HTR-8/SVneo (cell line): Measurements from ENCODE around the gene SSTR5.

Experiments used
- DNase-seq: peaks from one replicate; pipeline ENCODE4 v3.0.0; 2011; ENCODE audit warnings: low spot score, mixed read lengths; ENCODE audit not compliant: insufficient read length
- FAIRE-seq: peaks from 2 replicates; lab custom pipeline; 2011; peaks lifted over from hg19 to GRCh38; lab: Jason Lieb, UNC

The SSTR5 gene

DNA sequence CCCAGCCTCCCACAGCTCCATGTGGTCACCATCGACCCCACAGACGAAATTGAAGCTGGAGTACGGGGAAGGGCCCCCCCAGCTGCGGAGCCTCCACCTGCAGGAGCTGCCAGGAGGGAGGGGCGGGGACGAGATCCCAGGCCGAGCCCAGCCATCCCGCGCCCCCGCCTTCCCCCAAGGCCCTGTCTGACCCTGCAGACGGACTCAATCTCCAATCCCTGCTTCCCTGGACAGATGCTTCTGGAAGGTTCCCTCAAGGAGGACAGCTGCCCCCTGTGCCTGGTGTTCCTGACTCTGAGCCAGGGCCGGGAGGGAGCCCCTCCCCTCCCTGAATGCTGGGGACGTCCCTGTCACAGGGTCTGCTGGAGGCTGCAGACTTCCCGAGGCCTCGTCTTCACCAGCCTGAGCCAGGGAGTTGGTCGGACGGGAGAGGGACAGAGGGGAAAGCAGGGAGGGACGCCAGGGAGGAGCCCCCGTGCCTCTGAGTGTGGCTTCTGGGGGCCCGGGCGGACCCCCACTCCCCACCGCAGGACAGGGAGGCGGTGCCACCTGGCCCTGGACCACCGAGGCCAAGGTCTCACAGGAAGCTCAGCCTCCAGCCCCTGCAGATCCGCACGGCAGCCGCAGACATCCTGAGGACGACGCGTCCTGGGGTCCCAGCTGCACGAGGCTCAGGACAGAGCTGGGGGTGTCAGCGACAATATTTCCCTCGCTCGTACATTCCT is 44.8 kb downstream of the SSTR5 start:
- FAIRE-seq = no peak
- DNase-seq = no peak

DNA sequence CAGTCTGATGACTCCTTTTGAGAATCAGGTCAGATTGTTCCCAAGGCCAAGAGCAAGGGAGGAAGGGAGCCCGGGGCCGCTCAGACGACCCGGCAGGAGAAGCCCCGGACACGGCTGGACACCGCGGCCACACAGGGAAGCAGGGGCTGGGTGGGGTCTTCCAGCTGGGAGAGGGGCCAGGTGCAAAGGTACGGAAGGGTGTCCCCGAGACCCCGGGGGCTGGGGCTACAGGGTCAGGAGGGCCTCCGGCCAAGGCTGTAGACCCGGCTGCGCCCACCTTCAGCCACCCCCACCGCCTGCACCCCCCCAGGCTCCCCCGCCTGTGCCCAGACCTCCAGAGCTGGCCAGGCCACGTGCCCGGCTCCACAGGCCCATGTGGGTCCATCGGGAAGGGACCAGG is 45.4 kb downstream of the SSTR5 start:
- FAIRE-seq = no peak

GRCh38 chr16:1119129-1119528 is 46.6 kb downstream of the SSTR5 start:
- DNase-seq = no peak
- no peak for FAIRE-seq

More for the DNA sequence above, 45.4 kb downstream of the SSTR5 start:
- no peak for DNase-seq

DNA sequence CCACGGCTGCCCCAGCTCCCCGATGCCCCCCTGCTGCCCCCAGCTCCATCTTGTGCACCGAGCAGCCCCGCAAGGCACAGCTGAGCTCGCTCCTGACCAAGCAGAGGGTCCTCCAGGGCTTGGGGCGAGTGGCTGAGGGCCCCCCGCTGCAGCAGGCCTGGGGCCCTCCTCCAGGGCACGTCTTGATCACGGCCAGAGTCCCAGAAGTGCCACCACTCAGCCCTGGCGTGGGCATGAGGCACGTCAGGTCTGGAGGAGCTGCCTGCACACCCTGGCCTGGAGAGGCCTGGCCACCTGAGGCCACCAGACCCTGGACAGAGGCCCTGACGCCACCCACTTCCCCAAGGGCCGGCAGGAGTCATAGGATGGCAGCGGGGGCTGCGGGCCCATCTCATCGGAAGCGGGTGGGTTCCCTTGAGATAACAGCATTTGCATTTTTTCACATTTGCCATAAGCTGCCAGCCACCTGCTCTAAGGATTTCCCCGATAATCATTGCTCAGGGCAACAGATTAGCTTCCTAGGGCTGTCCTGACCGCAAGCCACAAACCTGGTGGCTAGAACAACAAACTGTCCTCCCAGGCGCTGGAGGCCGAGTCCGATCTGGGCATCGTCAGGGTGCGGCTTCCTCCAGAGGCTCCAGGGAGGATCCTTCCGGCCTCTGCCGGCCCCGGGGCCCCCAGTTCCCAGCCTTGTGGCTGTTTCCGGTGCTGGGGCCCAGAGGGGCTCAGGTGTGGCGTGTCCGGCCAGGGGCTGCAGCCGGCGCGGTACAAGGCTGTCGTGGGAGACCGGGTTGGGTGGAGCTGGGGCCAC is 47.4 kb downstream of the SSTR5 start:
- DNase-seq = no peak
- no peak for FAIRE-seq

- no peak for DNase-seq
- FAIRE-seq = no peak
These were observed 48.0 kb downstream of the SSTR5 start for GRCh38 chr16:1120577-1120941.

GRCh38 chr16:1121009-1121408 is 48.5 kb downstream of the SSTR5 start:
- no peak for DNase-seq

DNA sequence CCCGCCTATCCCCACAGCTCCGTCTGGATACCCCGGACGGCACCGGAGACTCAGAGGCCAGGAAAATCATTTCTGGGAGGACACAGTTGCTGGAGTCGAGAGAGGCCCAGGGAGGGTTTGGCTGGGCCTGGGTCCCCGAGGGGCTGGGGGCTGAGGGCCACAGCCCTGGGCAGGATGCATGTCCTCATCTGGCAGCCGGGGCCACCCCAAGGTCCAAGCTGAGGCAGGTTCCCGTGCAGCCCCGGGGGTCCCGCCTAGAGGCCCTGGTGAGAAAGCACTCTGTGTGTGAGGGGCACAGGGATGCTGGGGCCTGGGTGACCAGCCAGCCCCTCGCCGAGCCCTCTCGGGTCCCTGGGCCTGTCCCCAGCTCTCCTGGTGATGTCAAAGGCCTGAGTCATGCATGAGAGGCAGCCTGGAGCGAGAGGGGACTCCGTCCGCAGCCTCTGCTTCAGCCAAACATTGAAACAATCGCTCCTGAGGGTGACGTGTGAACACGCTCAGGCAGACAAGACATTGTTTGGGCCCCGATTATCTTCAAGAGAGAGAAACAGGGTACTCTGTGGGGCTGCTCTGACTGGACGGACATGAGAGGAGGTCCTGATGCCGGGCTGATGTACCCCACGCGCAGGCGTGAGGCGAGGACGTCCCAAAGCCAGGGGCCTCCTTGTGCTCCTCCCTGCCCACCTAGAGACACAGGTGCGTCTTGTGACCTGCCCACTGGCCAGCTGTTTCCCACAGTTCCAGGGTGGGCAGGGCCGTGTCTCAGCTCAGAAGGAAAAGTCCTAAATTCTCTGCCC is 49.3 kb downstream of the SSTR5 start:
- FAIRE-seq (no peak), DNase-seq (no peak)

More at GRCh38 chr16:1121009-1121408, 48.5 kb downstream of the SSTR5 start:
- FAIRE-seq = no peak

GRCh38 chr16:1122398-1122765 is 49.8 kb downstream of the SSTR5 start:
- no peak for DNase-seq
- no peak for FAIRE-seq

DNA sequence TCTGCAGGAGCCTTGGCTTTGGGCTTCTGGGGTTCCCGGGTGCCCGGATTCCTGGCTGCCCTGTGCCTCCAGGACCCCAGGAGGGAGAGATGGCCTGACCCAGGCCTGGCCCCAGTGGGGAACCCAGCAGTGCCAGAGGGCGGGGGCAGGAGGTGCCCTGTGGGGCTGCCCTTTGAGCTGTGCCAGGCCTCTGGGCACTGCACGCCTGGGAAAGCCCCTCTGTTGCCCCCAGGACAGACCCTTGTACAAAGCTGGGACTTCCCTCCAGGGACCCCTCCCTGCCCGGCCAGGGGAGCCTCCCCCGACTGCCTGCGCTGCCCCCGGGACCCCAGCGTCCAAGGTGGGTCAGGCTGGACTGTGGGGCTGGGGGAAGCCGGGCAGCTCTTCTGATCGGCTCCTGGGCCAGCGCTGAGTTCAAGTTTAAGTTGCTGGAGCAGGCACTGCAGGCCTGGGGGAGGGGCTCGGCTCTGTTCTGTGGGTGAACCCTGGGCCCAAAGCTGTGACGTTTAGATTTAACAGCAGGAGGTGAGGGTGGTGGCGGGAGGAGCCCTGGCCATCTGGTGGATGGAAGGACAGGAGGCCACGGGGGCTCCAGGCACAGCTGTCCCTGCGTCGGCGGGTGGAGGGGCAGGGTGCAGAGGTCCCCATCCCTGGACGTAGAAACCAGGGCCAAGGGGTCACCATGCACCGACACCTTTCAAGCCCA is 51.1 kb downstream of the SSTR5 start:
- DNase-seq (no peak), FAIRE-seq (no peak)

DNA sequence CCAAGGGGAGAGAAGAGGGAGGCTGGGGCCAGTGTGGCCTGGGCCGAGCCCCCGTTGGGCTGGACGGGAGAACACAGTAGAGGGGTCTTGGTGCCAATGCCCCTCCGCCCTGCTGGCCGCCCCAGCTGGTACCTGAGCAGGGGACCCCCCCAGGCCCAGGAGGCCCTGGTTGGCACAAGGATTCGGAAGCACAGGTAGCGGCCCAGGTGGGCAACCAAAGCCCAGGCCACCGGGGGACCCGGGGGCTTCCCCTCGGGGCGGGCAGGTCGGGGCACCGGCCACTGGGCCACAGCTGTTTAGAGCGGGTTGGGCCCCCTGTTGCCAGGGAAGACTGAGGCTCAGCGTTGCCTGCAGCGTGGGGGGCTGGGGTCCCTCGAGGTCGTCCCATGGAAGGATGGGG is 51.7 kb downstream of the SSTR5 start:
- no peak for FAIRE-seq
- DNase-seq = no peak

DNA sequence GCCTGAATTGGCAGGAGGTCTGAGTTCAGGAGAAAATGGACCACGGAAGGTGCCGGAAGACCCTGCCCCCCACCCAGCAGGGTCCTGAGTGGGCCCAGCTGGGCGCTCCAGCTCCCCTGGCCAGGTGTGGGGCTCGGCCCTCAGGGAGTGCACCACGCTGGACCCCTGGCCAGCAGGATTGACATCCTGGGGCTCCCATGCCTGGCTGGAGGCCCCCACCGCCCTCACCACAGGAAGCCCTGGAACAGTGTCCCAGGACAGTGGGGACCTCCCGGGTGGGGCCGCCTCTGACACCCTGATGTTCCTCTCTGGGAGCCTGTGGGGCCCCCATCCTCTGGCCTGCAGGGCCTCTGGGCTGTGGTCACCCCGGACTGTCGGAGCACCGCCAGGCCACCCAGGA is 52.2 kb downstream of the SSTR5 start:
- FAIRE-seq (no peak), DNase-seq (no peak)

DNA sequence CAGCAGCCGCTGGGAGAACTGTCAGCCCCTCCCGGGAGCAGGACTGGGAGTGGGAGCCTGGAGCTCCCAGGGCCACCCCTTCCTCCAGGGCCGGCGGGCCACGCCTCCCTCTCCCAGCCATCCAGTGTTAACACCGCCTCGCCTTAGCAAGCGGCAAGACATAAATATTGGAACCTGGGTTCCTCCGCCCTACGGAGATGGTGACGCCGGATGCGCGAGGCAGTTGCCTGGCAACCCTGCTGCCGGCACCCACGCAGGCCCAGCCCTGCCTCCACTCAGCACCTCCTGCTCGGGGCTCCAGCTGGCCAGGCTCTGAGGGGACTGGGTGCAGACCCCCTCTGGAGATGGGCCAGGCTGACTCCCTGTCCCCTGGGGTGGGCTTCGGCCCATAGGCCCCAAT is 52.9 kb downstream of the SSTR5 start:
- no peak for DNase-seq
- no peak for FAIRE-seq

DNA sequence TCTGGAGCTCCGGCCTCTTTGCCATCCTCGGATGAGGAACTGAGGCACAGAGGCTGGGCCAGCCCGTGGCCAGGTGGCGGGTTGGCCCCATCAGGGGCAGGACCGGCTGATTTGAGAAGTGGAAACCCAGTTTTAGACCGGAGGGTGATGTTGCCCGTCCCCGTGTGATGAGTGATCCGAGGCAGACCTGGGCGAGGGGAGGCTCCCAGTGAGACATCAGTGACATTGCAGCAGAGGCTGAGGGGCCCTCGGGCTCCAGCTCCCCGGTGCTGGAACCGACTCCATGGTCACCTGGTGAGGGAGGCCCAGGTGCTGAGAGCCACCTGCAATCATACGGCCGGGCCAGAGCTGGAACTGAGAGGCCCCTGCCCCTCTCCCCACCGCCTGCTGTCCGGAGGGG is 53.5 kb downstream of the SSTR5 start:
- FAIRE-seq = no peak

GRCh38 chr16:1126586-1126985 is 54.0 kb downstream of the SSTR5 start:
- FAIRE-seq = no peak

More for the DNA sequence above, 53.5 kb downstream of the SSTR5 start:
- DNase-seq = no peak

GRCh38 chr16:1127101-1127500 is 54.6 kb downstream of the SSTR5 start:
- no peak for DNase-seq
- FAIRE-seq = no peak

More at GRCh38 chr16:1126586-1126985, 54.0 kb downstream of the SSTR5 start:
- DNase-seq = no peak

DNA sequence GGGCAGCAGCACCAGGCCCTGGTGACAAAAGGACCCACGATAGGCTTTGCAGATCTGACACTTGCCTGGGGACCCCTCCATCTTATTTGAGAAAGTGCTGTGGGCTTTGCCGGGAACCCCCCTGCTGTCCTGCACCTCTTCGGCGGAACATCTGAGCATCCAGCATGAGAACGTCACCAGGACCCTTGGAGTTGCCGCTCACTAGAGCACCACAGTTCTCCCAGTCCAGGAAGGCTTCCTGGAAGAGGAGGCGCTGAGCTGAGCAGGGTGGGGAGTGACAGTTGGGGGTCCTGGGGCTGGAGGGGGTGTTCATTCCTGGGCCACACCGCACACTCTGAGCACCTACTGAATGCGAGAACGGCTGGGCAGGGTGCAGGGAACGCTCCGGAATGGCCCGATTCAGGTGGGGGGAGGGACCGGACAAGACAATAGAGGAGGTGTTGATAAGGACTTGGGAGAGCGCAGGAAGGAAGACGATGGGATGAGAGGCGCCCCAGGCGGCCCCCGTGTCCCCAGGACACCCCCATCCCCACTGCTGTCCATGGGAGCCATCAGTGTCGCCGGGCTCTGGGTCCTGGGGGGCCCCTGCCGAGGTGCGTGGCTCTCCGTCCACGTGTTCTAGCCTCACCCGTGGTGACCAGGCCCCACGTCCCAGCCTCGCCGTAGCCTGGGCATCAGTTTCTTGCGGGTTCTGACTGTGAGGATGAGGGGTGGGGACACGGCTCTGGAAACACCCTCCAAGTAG is 55.6 kb downstream of the SSTR5 start:
- DNase-seq (no peak), FAIRE-seq (no peak)

DNA sequence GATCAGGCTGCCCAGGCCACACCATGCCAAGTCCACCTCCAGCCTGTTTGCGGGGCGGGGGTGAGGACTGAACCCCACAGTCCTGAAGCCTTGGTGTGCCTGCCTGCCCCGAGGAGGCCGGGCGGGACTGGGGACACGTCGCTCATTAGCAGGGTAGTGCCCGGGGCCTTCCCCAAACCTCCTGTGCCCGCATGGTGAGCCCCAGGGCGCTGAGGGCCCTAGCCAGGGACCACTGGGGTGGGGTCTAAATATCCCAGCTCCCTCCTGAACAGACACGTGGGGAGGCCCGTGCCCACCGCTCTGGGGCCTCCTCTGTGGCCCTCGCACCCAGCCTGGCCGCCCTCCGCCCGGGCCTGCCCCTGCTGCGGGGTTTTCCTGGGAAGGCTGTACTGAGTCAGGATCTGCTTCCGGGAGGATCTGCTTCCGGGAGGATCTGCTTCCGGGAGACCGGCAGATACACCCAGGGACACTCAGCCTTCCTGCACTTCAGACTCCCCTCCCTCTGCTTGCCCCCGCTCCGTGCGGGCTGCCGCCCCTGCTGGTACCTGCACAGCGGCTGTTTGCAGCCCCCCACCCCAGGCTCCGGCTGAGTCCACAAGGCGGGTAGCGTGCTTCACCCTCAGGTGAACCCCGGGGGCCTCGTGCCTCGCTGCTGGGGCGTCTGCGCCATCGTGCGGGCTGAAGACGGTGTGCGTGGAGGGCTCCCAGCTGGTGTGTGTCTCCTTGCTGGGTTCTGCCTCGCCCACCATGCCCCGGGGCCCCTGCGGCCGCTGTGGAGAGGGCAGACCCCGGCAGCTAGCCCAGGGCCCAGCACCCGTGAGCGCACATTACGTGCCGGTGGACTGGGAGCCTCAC is 56.8 kb downstream of the SSTR5 start:
- no peak for FAIRE-seq
- no peak for DNase-seq

DNA sequence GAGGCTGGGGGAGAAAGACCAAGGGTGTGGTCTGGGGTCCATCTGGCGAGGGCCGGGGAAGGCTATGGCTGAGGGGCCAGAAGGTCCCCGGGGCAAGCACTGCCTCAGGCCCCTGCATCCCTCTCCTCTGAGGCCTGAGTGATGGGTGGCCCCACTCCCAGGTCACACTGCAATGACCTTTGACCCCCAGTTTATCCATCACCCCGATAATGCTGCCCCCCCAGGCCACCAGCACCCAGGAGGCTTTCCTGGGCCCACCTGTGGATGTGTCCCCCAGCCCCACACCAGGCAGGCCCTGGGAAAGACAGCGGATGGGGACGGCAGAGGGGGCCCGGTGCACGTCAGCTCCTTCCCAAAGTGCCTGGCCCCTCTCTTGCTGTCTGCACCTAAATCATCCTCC is 57.8 kb downstream of the SSTR5 start:
- FAIRE-seq = no peak
- no peak for DNase-seq
